Occipital lobe (tissue), 1 donor: ENCODE measurements around the gene TTC9C. TPM values are rescaled to one million over a fixed set of nuclear protein-coding genes. Genes with fewer than 3 reads are reported as not detected.

Experiments used
- total RNA-seq: library from RNA; depleted of rRNA; stranded (reverse); fragments of >200 nt; gene quantifications from one replicate; pipeline ENCODE4 v1.2.3, GENCODE V29; 2014

Gene TTC9C
- total RNA-seq, 1 donor from 2014 or later: 23.7 TPM

Other genes with a start within 250 kb of the TTC9C start
- gene AHNAK, start 181.7 kb upstream of the TTC9C start, total RNA-seq: 18.6 TPM
- 1,633 TPM for gene EEF1G, start 154.6 kb upstream of the TTC9C start, total RNA-seq
- 4.5 TPM for gene TUT1, start 137.0 kb upstream of the TTC9C start, total RNA-seq
- gene MTA2, start 126.6 kb upstream of the TTC9C start, total RNA-seq: 129 TPM
- 4.5 TPM for gene EML3, start 115.7 kb upstream of the TTC9C start, total RNA-seq
- gene ROM1, start 115.2 kb upstream of the TTC9C start, total RNA-seq: 3.1 TPM
- 21.4 TPM for gene B3GAT3, start 106.5 kb upstream of the TTC9C start, total RNA-seq
- gene GANAB, start 81.9 kb upstream of the TTC9C start, total RNA-seq: 61.8 TPM
- 20.3 TPM for gene INTS5, start 75.2 kb upstream of the TTC9C start, total RNA-seq
- gene C11orf98, start 63.3 kb upstream of the TTC9C start, total RNA-seq: 23.7 TPM
- 11.5 TPM for gene CSKMT, start 63.2 kb upstream of the TTC9C start, total RNA-seq
- 6.9 TPM for gene UQCC3, start 56.8 kb upstream of the TTC9C start, total RNA-seq
- 0.94 TPM for gene LBHD1, start 56.2 kb upstream of the TTC9C start, total RNA-seq
- gene UBXN1, start 49.4 kb upstream of the TTC9C start, total RNA-seq: 91.4 TPM
- 0.16 TPM for gene LRRN4CL, start 39.0 kb upstream of the TTC9C start, total RNA-seq
- gene BSCL2, start 21.1 kb upstream of the TTC9C start, total RNA-seq: 133 TPM
- 20.0 TPM for gene GNG3, start 20.8 kb upstream of the TTC9C start, total RNA-seq
- gene HNRNPUL2, start 1.0 kb upstream of the TTC9C start, total RNA-seq: 17.0 TPM
- gene ZBTB3, start 25.7 kb downstream of the TTC9C start, total RNA-seq: 20.1 TPM
- gene POLR2G, start 33.1 kb downstream of the TTC9C start, total RNA-seq: 47.1 TPM
- 17.2 TPM for gene TAF6L, start 42.9 kb downstream of the TTC9C start, total RNA-seq
- gene TMEM179B, start 58.9 kb downstream of the TTC9C start, total RNA-seq: 20.9 TPM
- 15.9 TPM for gene TMEM223, start 63.5 kb downstream of the TTC9C start, total RNA-seq
- 13.1 TPM for gene NXF1, start 77.0 kb downstream of the TTC9C start, total RNA-seq
- 32.8 TPM for gene STX5, start 103.6 kb downstream of the TTC9C start, total RNA-seq
- gene TEX54, start 104.4 kb downstream of the TTC9C start, total RNA-seq: not detected
- gene WDR74, start 111.1 kb downstream of the TTC9C start, total RNA-seq: 47.9 TPM
- 87.3 TPM for gene SLC3A2, start 152.4 kb downstream of the TTC9C start, total RNA-seq
- 12.3 TPM for gene CHRM1, start 192.9 kb downstream of the TTC9C start, total RNA-seq